K562 (cell line): Measurements from ENCODE around the gene PGM3. TPM values are rescaled to one million over a fixed set of nuclear protein-coding genes. Genes with fewer than 3 reads are reported as not detected.
A peak's percentile ranks its signal among the peaks of the same experiment; 100 is the strongest.

Experiments
- ATAC-seq: fragments of 200-7000 bp; cut with Tn5 transposase; 3 replicates; pipeline ENCODE4 v1.9.1; 2020; ENCODE audit warnings: moderate library complexity
- BruUV-seq: library from RNA; stranded (reverse); fragments of 400-500 nt; replicated peaks from 2 replicates; lab custom pipeline; 2021; lab: Mats Ljungman, UMichigan
- CTCF ChIA-PET: fragments of 300-600 bp; formaldehyde crosslinking; extraction: SDS; loops from one replicate; lab custom pipeline; 2021; ENCODE audit warnings: low intra/inter-chr PET ratio; lab: Yijun Ruan, JAX
- POLR2A ChIA-PET: fragments of 300-600, 350-650 bp; sonication (Branson Sonifier 250); formaldehyde crosslinking; extraction: SDS; loops from one replicate; lab custom pipeline; 2021; ENCODE audit warnings: antibody characterized with exemption, inconsistent platforms; lab: Yijun Ruan, JAX
- DNase-seq, 4 experiments: peaks; one replicate each; pipeline versions ENCODE4 v3.0.0 to v3.0.0-alpha.2; 2011 to 2018; ENCODE audit warnings: low spot score in 3 of 4, mixed read lengths in 3 of 4; ENCODE audit errors: extremely low read depth in 1 of 4
- FAIRE-seq: peaks from 2 replicates; lab custom pipeline; 2011; peaks lifted over from hg19 to GRCh38; lab: Jason Lieb, UNC
- H2AFZ ChIP-seq: 2 replicates; pipeline ENCODE4 v1.6.0; 2011; ENCODE audit warnings: low read depth, low read length, control low read depth, inconsistent platforms
- H3K27ac ChIP-seq: fragments of 200-600 bp; 3 replicates; pipeline ENCODE4 v1.8.0; 2011; ENCODE audit warnings: low read depth, mild to moderate bottlenecking, control low read depth, inconsistent platforms, low read length, moderate library complexity, mixed read lengths; ENCODE audit errors: extremely low read depth
- H3K27me3 ChIP-seq, 2 experiments: fragments of 300-600 bp in 1 of 2; 2 replicates in 1 of 2; 3 replicates in 1 of 2; pipeline versions ENCODE4 v1.6.0 to v1.8.0; 2011; ENCODE audit warnings: inconsistent platforms in 2 of 2, low read length in 2 of 2, mild to moderate bottlenecking in 1 of 2, mixed read lengths in 1 of 2, moderate library complexity in 1 of 2; ENCODE audit not compliant: control insufficient read depth in 2 of 2, insufficient read depth in 2 of 2
- H3K36me3 ChIP-seq: fragments of 300-600 bp; 3 replicates; pipeline ENCODE4 v1.8.0; 2011; ENCODE audit warnings: mild to moderate bottlenecking, low read length, inconsistent platforms; ENCODE audit not compliant: control insufficient read depth, insufficient read depth
- H3K4me1 ChIP-seq, 2 experiments: fragments of 200-600 bp in 1 of 2; replicated peaks in 1 of 2; 2 replicates in 1 of 2; 3 replicates in 1 of 2; pipeline versions ENCODE4 v1.5.1 to v1.8.0; 2011; ENCODE audit warnings: inconsistent platforms in 2 of 2, low read length in 2 of 2, mild to moderate bottlenecking in 1 of 2, mixed read lengths in 1 of 2, moderate library complexity in 1 of 2; ENCODE audit not compliant: control insufficient read depth in 2 of 2, insufficient read depth in 2 of 2
- H3K4me2 ChIP-seq: 2 replicates; pipeline ENCODE4 v1.6.1; 2011; ENCODE audit warnings: low read length, control low read depth, inconsistent platforms, mixed read lengths; ENCODE audit not compliant: insufficient read depth
- H3K4me3 ChIP-seq: fragments of 200-600 bp; sonication (generic), shearing (Covaris generic); 2 replicates; pipeline ENCODE4 v1.5.1; 2016; ENCODE audit warnings: control low read depth, inconsistent platforms
- H3K79me2 ChIP-seq: fragments of 200-600 bp; 3 replicates; pipeline ENCODE4 v1.8.0; 2011; ENCODE audit warnings: low read length, inconsistent platforms; ENCODE audit not compliant: control insufficient read depth, insufficient read depth
- H3K9ac ChIP-seq, 2 experiments: 2 replicates each; pipeline versions ENCODE4 v1.6.0 to v1.6.1; 2011; ENCODE audit warnings: low read depth in 2 of 2, low read length in 2 of 2, control low read depth in 1 of 2, inconsistent platforms in 1 of 2, mild to moderate bottlenecking in 1 of 2, mixed read lengths in 1 of 2; ENCODE audit not compliant: insufficient read depth in 1 of 2
- H3K9me1 ChIP-seq: one replicate; pipeline ENCODE4 v1.6.0; 2011; ENCODE audit warnings: inconsistent platforms, mild to moderate bottlenecking, low read length, moderate library complexity; ENCODE audit not compliant: control insufficient read depth, insufficient read depth
- H3K9me3 ChIP-seq: replicated peaks from 2 replicates; pipeline ENCODE4 v1.5.1; 2011; ENCODE audit warnings: low read depth, low read length, inconsistent platforms; ENCODE audit not compliant: control insufficient read depth, insufficient read depth
- H4K20me1 ChIP-seq: replicated peaks from 2 replicates; pipeline ENCODE4 v1.6.1; 2011; ENCODE audit warnings: low read length, inconsistent platforms, mixed read lengths; ENCODE audit not compliant: control insufficient read depth, insufficient read depth
- ATF2 ChIP-seq: sonication (generic); formaldehyde crosslinking; IDR thresholded peaks from 2 replicates; pipeline ENCODE4 v1.8.1; 2022; ENCODE audit warnings: missing genetic modification reagents
- BCOR ChIP-seq: fragments of 450-650 bp; IDR thresholded peaks from 2 replicates; pipeline ENCODE4 v1.6.1; 2016
- CEBPG ChIP-seq, 3 experiments: fragments of 200-800 bp in 1 of 3; sonication (Bioruptor generic) in 1 of 3; sonication (generic) in 1 of 3; formaldehyde crosslinking in 1 of 3; IDR thresholded peaks in 2 of 3; conservative IDR thresholded peaks in 1 of 3; 2 replicates each; pipeline versions ENCODE4 v1.6.1 to v1.8.0; 2016 to 2022; ENCODE audit warnings: missing compliant biosample characterization in 2 of 3, missing genetic modification characterization in 2 of 3, mild to moderate bottlenecking in 1 of 3, missing genetic modification reagents in 1 of 3
- GTF2B ChIP-seq: IDR thresholded peaks from 2 replicates; pipeline ENCODE4 v1.6.1; 2011; ENCODE audit not compliant: insufficient read length; ENCODE audit errors: extremely low read depth
- HNRNPK ChIP-seq: fragments of 200-400 bp; formaldehyde crosslinking; IDR thresholded peaks from one replicate; pipeline ENCODE4 v1.6.1; 2018; ENCODE audit warnings: mild to moderate bottlenecking, low read depth, low read length; ENCODE audit not compliant: poor library complexity, severe bottlenecking
- KDM5B ChIP-seq: fragments of 200-600 bp; sonication (generic); IDR thresholded peaks from 2 replicates; pipeline ENCODE4 v1.6.1; 2012; ENCODE audit warnings: low read depth, mild to moderate bottlenecking, moderate library complexity, low read length, control low read depth, inconsistent platforms; ENCODE audit not compliant: insufficient replicate concordance
- KLF10 ChIP-seq: fragments of 250-450 bp; sonication (Bioruptor Pico); IDR thresholded peaks from 2 replicates; pipeline ENCODE4 v1.6.1; 2021; ENCODE audit warnings: matching md5 sums
- MEIS2 ChIP-seq: fragments of 450-650 bp; IDR thresholded peaks from 2 replicates; pipeline ENCODE4 v1.6.1; 2014; ENCODE audit warnings: mild to moderate bottlenecking; ENCODE audit not compliant: partially characterized antibody
- NCOA1 ChIP-seq: fragments of 450-650 bp; IDR thresholded peaks from 2 replicates; pipeline ENCODE4 v1.6.1; 2016; ENCODE audit warnings: low read depth
- RFX1 ChIP-seq: fragments of 450-650 bp; IDR thresholded peaks from 2 replicates; pipeline ENCODE4 v1.6.1; 2016; ENCODE audit warnings: mild to moderate bottlenecking, moderate library complexity
- SIRT6 ChIP-seq: IDR thresholded peaks from one replicate; pipeline ENCODE4 v1.6.1; 2012; ENCODE audit warnings: low read depth, mild to moderate bottlenecking, control low read depth, inconsistent platforms, low read length, moderate library complexity
- TAL1 ChIP-seq: fragments of 450-650 bp; IDR thresholded peaks from 2 replicates; pipeline ENCODE4 v1.6.1; 2016; ENCODE audit warnings: mild to moderate bottlenecking
- UBTF ChIP-seq, 2 experiments: IDR thresholded peaks; 2 replicates each; pipeline ENCODE4 v1.6.1; 2012; ENCODE audit warnings: improper control_type of control experiment in 2 of 2, low read depth in 2 of 2, low read length in 2 of 2, borderline replicate concordance in 1 of 2
- ZNF398 ChIP-seq: fragments of 250-450 bp; sonication (Bioruptor Pico); IDR thresholded peaks from 2 replicates; pipeline ENCODE4 v1.8.0; 2021; ENCODE audit warnings: moderate library complexity, mild to moderate bottlenecking, inconsistent platforms
- ZNF696 ChIP-seq: fragments of 250-450 bp; sonication (Bioruptor Pico); conservative IDR thresholded peaks from 2 replicates; pipeline ENCODE4 v1.4.0; 2020; ENCODE audit warnings: mild to moderate bottlenecking, moderate library complexity
- in situ Hi-C: fragments of 300-500 bp; cut with MboI; formaldehyde crosslinking; loops from 4 replicates; pipeline ENCODE4 v1.15.0; 2018; ENCODE audit warnings: inconsistent platforms, mixed read lengths
- intact Hi-C: fragments of 100-400 bp; cut with micrococcal nuclease; formaldehyde crosslinking; loops from 2 replicates; pipeline ENCODE4 v1.14.2; 2022
- polyA plus RNA-seq, 8 experiments: library from polyadenylated mRNA; depleted of rRNA in 4 of 8; stranded (reverse) in 5 of 8; unstranded in 3 of 8; fragments of >200 nt; fragmentation: Nextera tagmentation in 2 of 8; fragmentation: Illumina TruSeq in 1 of 8; extraction: Ambion mirVana in 2 of 8; extraction: Trizol in 1 of 8; gene quantifications; 2 replicates each; pipeline versions ENCODE4 v1.2.1 to v1.2.3, GENCODE V29; 2011 to 2014; ENCODE audit warnings: inconsistent platforms in 1 of 8, missing spikeins in 1 of 8
- total RNA-seq, 7 experiments: library from RNA; depleted of rRNA in 6 of 7; stranded (reverse); fragments of >200 nt in 6 of 7; fragmentation: Illumina TruSeq in 2 of 7; extraction: Trizol in 2 of 7; gene quantifications; 2 replicates each; pipeline versions ENCODE4 v1.2.1 to v1.2.3, GENCODE V29; 2011 to 2021; ENCODE audit warnings: low replicate concordance in 1 of 7

Gene PGM3
- total and polyA plus RNA-seq, 9 of the 15 experiments (the other 6 are each of a cell fraction or from before 2014, with no cell fraction given), result 19.1 to 107 (median 50.5) TPM

GRCh38 chr6:83180426-83180950, 12.6 kb downstream of the PGM3 start:
- in situ Hi-C loops, result loop anchor here (25.0 kb wide), 1 partner anchor 943 kb away; the partner anchor contains the start of gene IBTK
- CTCF ChIA-PET, result no interaction called here
- TF ChIP-seq RFX1 (no peak), ATF2 (no peak), HNRNPK (no peak), CEBPG (CRISPR knock-in tag; IDR thresholded peaks at IDR 0.05) (no peak), CEBPG (tag; conservative IDR thresholded peaks at IDR 0.05 in 1 of 2, IDR thresholded peaks at IDR 0.05 in 1 of 2) (peak in 1 of 2 experiments; percentile 64; a peak in 1 of 4 replicates), NCOA1 (no peak), KDM5B (no peak), UBTF (IDR thresholded peaks at IDR 0.05; ENCODE audit: borderline replicate concordance in 1 of 2, low read depth in 2 of 2, low read length in 2 of 2) (no peak), TAL1 (no peak), ZNF696 (CRISPR knock-in tag) (no peak), MEIS2 (peak; percentile 53), BCOR (no peak), KLF10 (CRISPR knock-in tag) (no peak), GTF2B (no peak), ZNF398 (CRISPR knock-in tag) (no peak), SIRT6 (no peak)

More at GRCh38 chr6:83180426-83180950, 12.6 kb downstream of the PGM3 start:
- Histone ChIP-seq H3K9ac (no peak overlapping the region), H3K36me3 (peaks cover 87% of the 10 kb centered on the region), H2AFZ (no peak overlapping the region), H3K4me3 (no peak overlapping the region), H3K4me2 (no peak overlapping the region), H4K20me1 (no peaks in the 10 kb centered on the region), H3K27me3 (no peaks in the 10 kb centered on the region), H3K9me3 (no peaks in the 10 kb centered on the region), H3K79me2 (no peaks in the 10 kb centered on the region), H3K9me1 (no peaks in the 10 kb centered on the region), H3K4me1 (no peaks in the 10 kb centered on the region; a peak in 1 of 5 replicates), H3K27ac (no peak overlapping the region)
- POLR2A ChIA-PET, result interaction anchor here (0.8 to 1.8 kb wide), 2 partner anchors 10 to 36 kb away, joined by 3 to 5 read pairs; no protein-coding TSS in a partner anchor
- intact Hi-C loops, result no loop called here
- ATAC-seq (no peak), FAIRE-seq (no peak), DNase-seq (no peak)
- BruUV-seq, result no TSS peak
